Measurements from ENCODE around the gene TFR2. TPM values are rescaled to one million over a fixed set of nuclear protein-coding genes. Genes with fewer than 3 reads are reported as not detected.

TFR2 gene
- total and polyA plus RNA-seq, 2 experiments from 2014 or later: 3.7 to 4.2 TPM

- no peak for TF ChIP-seq ZNF331 (CRISPR knock-in tag; IDR thresholded peaks at IDR 0.05; ENCODE audit: low read depth)
- no peak for TF ChIP-seq ZNF114 (CRISPR knock-in tag; IDR thresholded peaks at IDR 0.05)
- no peak for TF ChIP-seq CREB1 (CRISPR knock-in tag; IDR thresholded peaks at IDR 0.05; ENCODE audit: low read depth)
- no peak for TF ChIP-seq CTCF (conservative IDR thresholded peaks at IDR 0.05; ENCODE audit: low read depth in 2 of 2)
These were observed 59.2 kb downstream of the TFR2 start (continued) for GRCh38 chr7:100582041-100582579.

- H3K79me2 ChIP-seq (replicated peaks; ENCODE audit: insufficient read depth): peaks cover 21% of the 10 kb centered on the region
- H3K9me2 ChIP-seq (ENCODE audit: insufficient read depth): no peaks in the 10 kb centered on the region
- no peaks in the 10 kb centered on the region for H3K9me3 Mint-ChIP-seq
- no peak overlapping the region for H3K4me2 ChIP-seq
- H3K36me3 ChIP-seq (ENCODE audit: insufficient read depth): peaks cover 9% of the 10 kb centered on the region; the same call in 1 of the 2 replicates
- peaks cover 8% of the 10 kb centered on the region; the same call in 1 of the 2 replicates for H4K20me1 ChIP-seq (replicated peaks; ENCODE audit: insufficient read depth)
- peaks cover 23% of the 10 kb centered on the region for H3K4me1 Mint-ChIP-seq
- H3K27me3 Mint-ChIP-seq (ENCODE audit: insufficient read depth, low read depth, poor library complexity): peaks cover 18% of the 10 kb centered on the region
- H3K27ac ChIP-seq (ENCODE audit: low read depth): no peak overlapping the region
- H3K36me3 Mint-ChIP-seq (ENCODE audit: low read depth): peaks cover 9% of the 10 kb centered on the region
- ATAC-seq: no peak
- no peak overlapping the region for H3K27ac Mint-ChIP-seq
- DNase-seq (ENCODE audit: low spot score): no peak
- H2AFZ ChIP-seq: no peak overlapping the region
- no peak overlapping the region for H3K4me3 Mint-ChIP-seq
- H3F3A ChIP-seq (replicated peaks; ENCODE audit: low read depth): peaks cover 23% of the 10 kb centered on the region
- H3K27me3 ChIP-seq (ENCODE audit: insufficient read depth): no peaks in the 10 kb centered on the region
- peaks cover 17% of the 10 kb centered on the region for H3K4me1 ChIP-seq (ENCODE audit: insufficient read depth)
- H3K4me3 ChIP-seq: no peak overlapping the region
- TF ChIP-seq STAT1 (IDR thresholded peaks at IDR 0.05; ENCODE audit: unreplicated experiment) (no peak), ZNF331 (CRISPR knock-in tag; IDR thresholded peaks at IDR 0.05; ENCODE audit: low read depth) (no peak), JUNB (IDR thresholded peaks at IDR 0.05; ENCODE audit: unreplicated experiment) (no peak), CTCF (conservative IDR thresholded peaks at IDR 0.05; ENCODE audit: low read depth in 2 of 2) (no peak), REST (IDR thresholded peaks at IDR 0.05; ENCODE audit: unreplicated experiment) (no peak), ETS1 (IDR thresholded peaks at IDR 0.05) (no peak), CREB1 (CRISPR knock-in tag; IDR thresholded peaks at IDR 0.05; ENCODE audit: low read depth) (no peak), EZH2 (IDR thresholded peaks at IDR 0.05; ENCODE audit: low read depth, unreplicated experiment) (no peak), EZH2phosphoT487 (IDR thresholded peaks at IDR 0.05; ENCODE audit: unreplicated experiment) (no peak)
These were observed 60.7 kb downstream of the TFR2 start for GRCh38 chr7:100580466-100581283.

Data from GM23338 (cell line).